ENCODE results near the gene ZNF319. TPM values are rescaled to one million over a fixed set of nuclear protein-coding genes. Genes with fewer than 3 reads are reported as not detected.

The ZNF319 gene
- polyA plus RNA-seq, 1 donor: 8.3 TPM

DNA sequence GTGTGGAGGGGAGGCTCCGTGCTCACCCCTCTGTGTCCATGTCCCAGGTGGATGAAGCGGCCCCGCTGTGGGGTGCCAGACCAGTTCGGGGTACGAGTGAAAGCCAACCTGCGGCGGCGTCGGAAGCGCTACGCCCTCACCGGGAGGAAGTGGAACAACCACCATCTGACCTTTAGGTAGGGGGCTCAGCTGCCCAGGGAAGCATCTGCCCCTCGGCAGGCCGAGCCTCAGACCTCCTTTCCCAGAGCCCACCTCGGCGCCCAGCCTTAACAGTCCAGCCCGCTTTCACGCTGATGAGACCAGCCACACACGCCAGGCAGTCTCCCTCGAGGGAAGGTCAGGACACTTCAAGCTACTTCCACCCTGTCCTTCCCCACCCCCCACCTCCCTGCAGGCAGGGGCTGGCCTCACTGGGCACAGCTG lies 37.8 kb upstream of the ZNF319 start:
- no peak for DNase-seq

DNA sequence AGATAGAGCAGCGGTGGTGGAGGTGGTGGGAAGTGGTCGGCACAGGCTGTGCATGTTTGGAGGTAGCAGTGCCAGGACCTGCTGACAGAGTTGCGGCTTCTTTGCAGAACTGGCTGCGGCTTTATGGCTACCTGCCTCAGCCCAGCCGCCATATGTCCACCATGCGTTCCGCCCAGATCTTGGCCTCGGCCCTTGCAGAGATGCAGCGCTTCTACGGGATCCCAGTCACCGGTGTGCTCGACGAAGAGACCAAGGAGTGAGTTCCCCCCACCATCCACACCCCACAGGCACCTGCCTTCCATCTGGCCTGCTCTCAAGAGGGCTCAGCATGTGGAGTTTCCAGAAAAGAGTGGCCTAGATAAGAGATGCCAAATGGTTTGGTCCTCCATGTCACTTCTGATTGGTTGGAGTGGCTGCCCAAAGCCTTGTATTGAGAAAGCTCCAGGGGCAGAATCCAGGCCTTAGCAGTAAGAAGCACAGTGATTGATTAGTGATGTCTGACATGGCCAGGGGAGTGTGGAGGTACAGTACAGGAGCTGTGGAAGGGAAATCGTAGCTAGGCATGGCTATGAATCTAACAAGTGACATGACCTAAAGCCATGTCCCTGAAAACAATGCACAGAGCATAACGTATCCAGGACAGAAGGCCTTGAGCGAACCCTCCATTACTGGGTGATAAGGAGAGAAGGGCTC lies 37.0 kb upstream of the ZNF319 start:
- DNase-seq: no peak

DNA sequence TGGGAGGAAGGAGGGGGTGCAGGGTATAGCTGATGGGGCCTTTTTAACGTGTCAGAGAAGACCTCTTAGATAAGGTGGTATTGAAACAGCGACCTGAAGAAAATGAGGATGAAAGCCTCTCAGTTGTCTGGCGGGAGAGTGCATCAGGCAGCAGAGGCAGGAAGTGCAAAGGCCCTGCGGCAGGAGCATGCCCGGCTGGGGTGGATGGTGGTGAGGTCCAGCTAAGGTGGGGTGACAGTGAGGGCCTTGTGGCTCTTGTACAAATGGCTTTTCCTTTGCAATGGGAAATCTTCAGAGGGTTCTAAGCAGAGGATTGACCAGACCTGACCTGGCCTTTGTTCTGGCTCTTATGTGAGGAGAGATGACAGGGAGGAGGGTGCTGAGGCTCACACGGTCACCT lies 36.5 kb upstream of the ZNF319 start:
- DNase-seq: no peak

DNA sequence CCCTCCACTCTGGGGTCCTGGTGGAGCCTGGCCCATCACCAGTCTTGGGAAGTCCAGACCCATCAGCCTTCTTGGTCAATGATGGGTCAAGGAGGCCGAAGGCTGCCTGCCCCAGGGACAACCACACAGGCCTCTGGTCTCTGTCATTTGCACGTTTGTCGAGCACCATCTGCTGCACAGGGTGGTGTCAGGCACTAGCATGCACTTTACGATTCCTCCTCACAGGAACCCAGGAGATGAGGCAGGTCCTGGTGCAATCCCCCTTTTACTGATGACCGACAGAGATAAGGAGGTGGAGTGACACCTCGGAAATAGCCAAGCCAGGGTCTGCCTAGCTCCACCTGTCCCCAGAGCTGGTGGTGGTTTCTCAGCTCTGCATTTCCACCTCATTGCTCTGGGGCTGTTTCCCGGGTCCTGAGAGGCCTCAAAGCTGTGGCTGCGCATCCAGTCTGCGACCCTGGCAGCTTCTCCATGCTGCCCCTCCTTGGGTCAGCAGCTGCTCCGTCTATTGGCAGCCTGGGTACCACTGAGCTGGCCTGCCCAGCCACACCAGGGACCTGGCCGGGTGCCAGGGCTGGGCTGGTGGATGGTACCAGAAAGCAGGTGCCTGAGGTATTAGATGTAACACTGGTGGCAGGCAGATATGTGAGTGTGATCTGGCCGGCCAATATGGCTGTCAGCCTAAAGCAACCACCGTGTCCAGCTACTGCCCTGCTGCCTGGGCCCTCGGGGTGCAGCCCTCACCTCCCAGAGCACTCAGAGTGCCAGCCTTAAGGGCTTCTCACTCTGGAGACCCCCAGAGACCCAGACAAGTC lies 35.1 kb upstream of the ZNF319 start:
- no peak for DNase-seq

DNA sequence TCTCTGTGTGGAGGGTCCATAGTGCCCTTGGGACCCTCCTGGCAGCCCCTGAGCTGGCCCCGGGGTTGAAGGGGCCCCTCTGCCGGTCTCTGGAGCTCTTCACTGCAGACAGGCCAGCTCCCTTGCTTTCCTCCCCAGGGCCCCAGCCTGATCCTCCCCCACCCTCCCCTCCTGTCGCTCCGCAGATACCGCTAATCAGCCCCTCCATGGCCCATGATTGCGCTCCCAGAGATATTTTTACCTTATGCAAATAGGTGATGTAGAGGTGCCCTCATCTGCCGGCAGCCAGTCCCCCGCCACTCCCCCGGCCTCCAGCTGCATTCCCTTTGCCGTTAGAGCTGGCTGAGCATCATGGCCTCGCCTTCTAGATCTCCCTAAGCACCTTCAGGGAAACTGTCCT lies 34.3 kb upstream of the ZNF319 start:
- DNase-seq: no peak

DNA sequence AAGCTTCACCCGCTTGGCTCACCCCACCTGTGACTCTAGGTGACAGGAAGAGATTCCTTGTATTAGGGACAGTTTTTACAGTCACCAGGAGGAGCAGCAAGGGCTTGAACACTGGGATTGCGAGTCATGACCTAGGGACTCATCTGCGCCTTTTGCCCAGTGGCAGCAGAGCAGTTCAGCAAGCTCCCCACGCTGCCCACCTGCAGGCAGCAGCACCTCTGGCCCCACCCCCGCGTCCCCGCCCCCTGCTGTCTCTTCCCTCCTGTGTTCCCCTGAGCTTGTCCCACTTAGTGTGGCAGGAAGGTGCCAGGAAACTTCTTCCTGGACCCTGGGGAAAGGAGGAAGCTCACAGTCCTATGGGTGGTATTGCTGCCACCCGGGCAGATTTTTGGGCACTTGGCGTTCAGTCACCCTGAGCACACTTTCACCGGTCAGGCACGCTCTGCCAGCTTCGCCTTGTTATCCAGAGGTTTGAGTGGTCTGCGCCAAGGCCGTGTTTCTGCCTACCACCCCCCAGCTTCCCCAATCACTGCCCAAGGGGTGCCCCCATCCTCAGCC lies 33.7 kb upstream of the ZNF319 start:
- no peak for DNase-seq

DNA sequence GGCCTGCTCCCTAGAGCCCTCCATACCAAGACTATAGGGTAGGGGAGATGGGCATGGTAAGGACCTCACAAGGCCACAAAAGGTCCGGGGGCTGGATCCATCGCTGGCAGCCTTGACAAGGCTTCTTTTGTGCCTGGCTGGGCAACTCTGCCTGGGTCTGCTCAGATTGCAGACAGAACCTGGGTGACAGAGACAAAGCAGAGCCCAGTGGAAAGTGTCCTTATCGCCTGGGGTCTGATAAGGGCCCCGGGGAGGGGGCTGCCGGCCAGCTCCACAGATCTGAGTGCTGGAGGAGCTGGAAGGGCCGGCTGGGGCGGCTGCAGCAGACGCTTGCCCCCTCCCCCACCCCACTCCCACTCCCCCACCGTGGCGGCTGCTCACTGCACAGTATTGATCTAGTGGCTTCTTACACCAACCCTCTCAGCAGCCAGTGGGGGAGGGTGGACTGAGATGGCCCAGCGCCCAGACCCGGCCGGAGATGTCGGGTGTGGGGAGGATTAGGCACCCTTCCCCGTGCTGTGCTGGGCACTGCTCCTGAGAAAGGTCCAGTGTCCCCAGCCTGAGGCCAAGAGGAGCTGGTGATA lies 32.3 kb upstream of the ZNF319 start:
- no peak for DNase-seq

DNA sequence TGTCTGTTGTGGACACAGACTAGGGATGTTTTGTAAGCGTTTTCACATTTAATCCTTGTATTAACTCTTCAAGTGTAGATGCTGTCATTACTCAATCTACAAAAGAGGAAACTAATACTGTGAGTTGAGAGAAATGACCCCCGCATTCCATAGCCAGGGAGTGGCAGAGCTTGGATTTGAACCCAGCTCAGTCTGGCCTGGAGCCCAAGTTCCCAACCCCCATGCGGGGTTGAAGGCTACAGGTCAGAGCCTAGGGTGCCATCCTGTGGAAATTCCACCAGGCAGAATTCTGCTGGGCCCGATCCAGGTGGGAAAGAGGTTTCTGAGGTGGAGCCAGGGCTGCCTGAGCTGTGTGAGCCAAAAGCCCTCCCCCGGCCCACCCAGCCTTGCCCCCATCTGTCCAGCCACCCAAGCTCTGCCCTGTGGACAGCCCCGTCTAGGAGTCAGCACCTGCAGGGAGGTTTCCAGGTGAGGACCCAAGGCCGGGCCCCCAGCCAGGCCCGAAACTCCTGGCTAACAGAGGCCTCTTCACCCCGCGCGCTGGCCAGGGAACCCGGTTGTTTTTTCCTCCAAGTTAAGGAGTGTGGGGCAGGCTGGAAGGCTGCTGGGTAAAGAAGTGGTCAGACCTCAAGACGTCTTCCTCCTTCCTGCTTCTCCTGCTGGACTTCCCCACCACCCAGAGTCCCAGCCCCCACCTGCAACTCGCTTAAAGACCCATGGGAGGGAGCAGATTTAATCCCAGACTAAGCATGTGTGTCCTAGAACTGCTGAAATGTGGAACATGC lies 30.7 kb upstream of the ZNF319 start:
- no peak for DNase-seq

DNA sequence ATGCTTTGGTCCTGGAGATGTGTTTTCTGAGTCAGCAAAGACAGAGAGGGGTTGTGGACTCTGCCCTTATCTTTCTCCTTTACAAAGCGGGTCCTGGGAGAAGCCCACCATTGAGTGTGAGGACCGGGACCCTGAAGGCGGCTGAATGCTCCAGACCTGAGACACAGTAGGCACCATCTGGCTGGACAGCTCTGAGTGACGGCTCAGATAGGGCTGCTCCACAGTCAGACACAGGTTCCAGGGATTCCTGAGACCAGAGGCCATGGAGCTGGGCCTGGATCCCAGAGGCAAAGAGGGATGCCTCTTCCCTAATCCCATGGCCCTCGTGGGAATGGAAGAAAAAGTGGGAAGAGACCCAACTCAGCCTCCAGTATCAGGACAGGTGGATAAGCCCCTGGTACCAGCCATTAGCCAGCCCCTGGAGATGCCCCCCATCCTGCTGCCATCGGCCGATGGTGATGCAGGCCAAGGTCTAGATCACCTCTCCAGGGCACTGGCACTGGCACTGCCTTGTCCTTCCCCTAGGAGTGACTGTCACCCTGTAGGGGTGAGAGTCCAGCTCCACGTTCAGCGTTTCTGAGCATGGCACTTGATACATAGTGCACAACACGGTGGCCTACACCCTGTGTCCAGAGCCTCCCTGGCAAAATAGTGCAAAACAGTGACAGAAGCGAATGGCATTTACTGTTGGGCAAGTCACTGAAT lies 29.8 kb upstream of the ZNF319 start:
- DNase-seq: no peak

DNA sequence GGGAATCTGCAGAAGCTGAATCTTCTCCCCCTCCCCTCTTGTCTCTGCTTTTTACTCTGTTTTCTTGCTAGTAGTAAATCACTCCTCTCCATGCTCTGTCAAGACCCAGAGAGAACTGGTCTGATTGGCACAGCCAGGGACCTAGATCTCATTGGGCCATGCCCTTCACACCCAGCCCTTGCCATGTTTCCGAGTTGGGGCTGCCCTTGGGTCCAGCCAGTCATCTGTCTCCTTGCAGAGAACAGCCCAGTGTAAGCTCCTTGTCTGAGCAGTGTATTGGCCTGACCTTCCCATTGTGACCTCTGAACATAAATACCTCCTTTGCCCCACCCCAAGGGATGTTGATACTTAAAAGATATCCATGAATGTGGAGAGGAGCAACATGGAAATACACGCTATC lies 28.9 kb upstream of the ZNF319 start:
- no peak for DNase-seq

DNA sequence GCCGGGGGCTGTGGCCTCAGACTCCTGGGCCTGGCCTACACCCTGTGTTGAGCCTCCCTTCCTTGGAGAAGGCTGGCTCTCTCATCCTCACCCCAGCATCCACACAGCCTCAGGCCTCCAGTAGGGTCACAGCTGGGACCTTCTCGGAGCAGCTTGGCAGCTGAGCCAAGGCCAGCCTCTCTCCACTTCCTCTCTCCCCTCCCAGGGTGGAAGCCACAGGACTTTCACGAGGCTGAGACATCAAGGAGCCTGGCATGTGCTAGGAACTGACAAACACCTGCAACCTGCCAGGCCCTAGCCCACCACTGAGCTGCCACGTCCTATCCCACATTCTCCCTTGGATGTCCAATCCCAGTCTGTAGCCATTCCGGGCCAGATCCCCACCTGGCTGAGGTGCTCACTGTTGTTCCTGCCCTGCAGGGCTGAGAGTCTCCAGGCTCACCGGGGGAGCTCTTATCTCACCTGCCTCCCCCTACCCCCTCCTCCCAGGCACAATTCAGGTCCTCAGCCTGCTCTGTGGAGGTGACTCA lies 28.1 kb upstream of the ZNF319 start:
- no peak for DNase-seq

DNA sequence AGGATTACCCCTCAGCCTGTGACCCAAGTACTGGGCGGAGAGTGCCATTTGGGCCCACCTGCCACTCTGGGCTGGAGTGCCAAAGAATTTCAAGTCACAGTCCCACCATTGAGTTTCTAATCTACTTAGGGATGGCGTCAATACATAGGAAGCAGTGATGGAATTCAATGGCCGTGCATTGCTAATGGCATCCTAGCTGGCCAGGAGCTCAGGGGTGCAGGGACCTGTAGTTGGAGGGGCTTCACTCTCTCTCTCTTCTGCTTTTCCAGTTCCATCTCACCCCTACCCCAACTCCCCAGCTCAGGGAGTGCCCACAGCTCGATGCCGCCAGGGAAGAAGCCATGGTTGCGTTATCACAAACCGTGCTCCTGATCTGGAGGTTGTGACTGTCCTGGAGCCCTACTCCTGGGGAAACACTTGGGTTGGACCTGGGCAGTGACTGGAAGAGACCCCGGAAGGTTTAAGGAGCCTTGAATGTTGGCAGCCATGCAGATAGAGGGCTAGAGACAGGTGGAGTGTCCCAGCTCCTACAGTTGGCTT lies 27.5 kb upstream of the ZNF319 start:
- no peak for DNase-seq

DNA sequence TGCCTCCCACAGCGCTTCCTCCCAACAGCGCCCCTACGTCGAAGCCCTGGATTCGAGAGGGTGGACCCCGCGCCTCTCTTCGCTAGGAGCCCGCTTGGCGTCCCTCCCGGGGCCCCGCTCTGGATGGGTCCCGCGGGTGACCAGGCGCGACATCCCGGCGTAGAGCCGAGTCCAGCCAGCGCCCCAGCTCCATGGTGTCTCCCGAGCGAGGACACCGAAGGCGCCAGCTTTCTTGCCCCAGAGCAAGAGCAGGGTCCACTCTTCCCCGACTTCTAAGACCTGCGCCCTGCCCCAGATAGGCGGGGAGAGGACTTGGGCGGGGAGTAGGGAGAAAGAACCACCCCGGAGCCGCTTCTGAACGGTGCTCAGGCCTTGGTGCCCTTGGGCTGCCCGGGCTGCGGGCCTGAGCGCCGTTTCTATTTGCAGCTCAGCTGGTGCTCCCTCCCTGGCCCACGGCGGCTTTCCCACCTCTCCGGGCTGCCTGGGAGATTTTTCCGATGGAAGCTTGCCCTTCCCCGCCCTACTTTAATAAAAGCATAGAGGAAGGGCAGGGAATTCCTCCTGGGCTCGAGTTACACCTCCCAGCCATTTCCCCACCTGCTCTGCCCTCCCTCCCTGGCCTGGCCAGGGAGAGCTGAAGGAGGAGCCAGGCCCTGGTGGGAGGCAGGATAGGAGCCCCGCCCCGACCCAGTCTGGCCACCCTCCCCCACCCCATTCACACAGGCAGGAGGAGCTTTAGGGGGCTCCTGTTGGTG lies 26.9 kb upstream of the ZNF319 start:
- DNase-seq: no peak

DNA sequence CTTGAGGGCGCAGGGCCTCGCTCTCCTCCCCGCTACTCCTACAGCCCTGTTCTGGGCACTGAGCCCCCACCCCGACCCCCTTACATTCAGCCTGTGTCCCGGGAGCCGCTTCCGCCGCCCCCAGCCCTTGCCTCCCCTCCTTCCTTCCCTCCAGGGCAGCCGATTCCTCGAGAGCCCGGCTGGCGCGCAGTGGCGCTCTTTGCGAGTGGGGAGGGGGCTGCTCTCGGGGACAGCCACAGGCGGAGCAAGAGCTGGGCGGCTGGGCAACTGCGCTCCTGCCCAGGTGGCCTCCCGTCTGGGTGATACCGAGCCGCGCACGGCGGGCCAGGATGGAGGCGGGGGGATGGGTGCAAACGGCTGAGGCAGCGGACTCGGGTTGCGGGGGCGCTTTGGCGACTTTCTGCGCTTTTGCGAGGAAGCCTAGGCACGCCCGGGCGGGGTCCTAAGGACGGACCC lies 26.3 kb upstream of the ZNF319 start:
- DNase-seq: no peak

DNA sequence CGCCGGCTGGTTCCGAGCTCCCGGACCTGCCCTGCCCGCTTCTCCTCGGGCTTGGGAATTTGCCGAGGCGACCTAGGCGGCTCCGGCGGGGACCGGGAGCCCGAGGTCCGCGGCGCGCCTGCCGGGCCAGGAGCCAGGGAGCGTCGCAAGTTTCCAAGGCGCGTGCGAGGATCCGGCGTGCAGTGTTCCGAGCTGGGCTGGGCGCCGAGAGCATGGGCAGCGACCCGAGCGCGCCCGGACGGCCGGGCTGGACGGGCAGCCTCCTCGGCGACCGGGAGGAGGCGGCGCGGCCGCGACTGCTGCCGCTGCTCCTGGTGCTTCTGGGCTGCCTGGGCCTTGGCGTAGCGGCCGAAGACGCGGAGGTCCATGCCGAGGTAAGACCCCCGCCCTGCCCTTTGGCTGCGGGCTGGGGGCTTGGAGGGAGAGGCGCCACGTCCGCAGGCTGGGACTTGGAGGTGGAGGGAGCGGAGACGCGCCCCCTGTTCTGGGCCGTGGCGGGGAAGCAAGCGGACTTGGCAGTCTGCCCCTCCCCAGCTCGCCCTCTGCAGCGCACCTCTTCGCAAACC lies 25.8 kb upstream of the ZNF319 start:
- DNase-seq: no peak

DNA sequence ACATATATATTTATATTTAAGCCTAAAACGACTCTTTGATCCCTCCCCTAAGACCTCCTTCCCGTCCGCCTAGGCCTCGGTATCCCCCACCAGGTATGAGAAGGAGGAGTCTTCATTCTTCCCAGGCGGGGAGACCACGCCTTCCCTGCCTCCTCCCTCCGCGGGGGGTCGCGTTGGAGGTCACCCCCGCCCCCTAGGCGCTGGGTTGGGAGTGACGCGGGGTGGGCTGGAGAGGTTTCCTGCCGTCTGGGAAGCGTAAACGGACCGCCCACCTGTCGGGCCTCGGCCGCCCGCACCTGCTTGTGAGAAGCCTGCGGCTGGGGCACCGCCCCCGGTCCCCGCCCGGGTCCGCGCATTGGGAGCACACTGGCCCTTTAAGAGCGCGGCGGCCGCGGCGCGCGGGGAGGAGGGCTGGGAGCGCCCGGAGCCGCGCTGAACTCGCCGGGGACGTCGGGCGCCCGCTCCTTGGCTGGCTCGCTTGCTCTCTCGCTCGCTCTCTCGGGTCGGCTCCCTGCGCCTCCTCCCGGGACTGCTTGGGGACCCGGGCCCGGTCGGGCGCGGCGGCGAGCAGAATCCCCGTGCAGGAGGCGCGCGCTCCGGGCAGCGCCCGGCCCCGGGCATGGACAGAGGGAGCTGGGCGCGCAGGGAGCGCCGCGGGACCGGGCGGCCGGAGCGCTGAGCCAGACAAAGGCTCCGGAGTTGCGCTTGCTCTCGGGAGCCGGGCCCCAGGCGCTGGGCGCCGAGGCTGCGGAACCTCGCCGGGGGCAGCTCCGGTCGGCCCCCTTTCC lies 25.1 kb upstream of the ZNF319 start, which contains the start of gene MMP15:
MMP15 (plus strand) TSS at position 404 of the 788 bp plus-strand sequence. CDS start 597 bp downstream, outside the sequence.
- peak; percentile 80 for DNase-seq

DNA sequence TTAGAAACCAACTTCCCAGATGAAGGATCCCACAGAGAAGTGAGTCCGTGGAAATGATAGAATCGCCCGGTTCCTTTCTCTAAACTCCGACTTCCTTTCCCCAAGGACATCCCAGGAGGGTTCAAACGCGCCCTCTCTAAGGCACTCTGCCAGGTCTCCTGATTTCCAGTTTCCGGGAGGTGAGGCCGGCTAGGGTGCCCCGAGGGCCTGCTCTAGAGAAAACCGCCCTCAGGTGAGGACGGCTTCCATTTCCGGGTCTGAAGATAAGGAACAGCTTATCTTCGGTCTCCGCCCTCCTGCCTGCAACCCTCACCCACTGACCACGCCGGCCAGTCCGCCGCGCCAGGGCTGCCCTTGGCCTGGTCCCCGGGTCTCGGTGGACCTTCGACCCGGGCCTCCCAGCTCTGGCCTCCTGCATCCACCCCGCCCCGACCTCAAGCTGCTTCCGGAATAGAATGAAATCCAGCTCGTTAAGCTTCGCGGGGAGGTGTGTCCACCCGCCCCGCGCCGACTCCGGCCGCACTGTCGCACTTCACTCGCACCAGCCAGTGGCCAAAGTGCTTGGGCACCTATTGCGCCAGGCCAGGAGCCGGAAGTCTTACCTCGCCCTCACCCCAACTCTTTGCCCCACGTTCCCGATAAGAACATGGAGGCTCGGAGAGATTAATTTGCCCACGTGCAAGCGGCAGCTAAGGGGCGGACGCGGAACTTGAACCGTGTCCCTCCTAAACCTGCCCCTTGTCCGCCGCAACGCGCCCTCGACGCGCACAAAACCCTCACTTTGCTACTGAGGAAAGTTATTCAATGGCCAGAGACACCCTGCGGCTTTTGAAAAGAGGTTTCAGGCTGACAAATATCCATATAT lies 24.2 kb upstream of the ZNF319 start:
- no peak for DNase-seq

All from left kidney (tissue), 2 donors.